HG03159 (cell line): Measurements from ENCODE around the gene GADL1.

Experiments used
- ATAC-seq: cut with Tn5 transposase; IDR thresholded peaks from one replicate; pipeline ENCODE4 v1.9.1; 2021; ENCODE audit warnings: mild to moderate bottlenecking, moderate library complexity; ENCODE audit not compliant: unreplicated experiment

The GADL1 gene

GRCh38 chr3:30878862-30879261 lies 15.6 kb downstream of the GADL1 start:
- no peak for ATAC-seq

- ATAC-seq, result no peak
These were observed 19.0 kb downstream of the GADL1 start for GRCh38 chr3:30875505-30875904.

GRCh38 chr3:30873671-30874070 lies 20.8 kb downstream of the GADL1 start:
- no peak for ATAC-seq

- no peak for ATAC-seq
These were observed 21.6 kb downstream of the GADL1 start for GRCh38 chr3:30872879-30873278.

GRCh38 chr3:30871720-30872119 lies 22.7 kb downstream of the GADL1 start:
- ATAC-seq, result no peak

- no peak for ATAC-seq
These were observed 29.6 kb downstream of the GADL1 start for GRCh38 chr3:30864836-30865235.

- no peak for ATAC-seq
These were observed 30.3 kb downstream of the GADL1 start for GRCh38 chr3:30864132-30864531.

- ATAC-seq, result no peak
These were observed 32.5 kb downstream of the GADL1 start for GRCh38 chr3:30862004-30862403.

- no peak for ATAC-seq
These were observed 35.5 kb downstream of the GADL1 start for GRCh38 chr3:30858894-30859389.

GRCh38 chr3:30855400-30856292 lies 38.8 kb downstream of the GADL1 start:
- no peak for ATAC-seq

- no peak for ATAC-seq
These were observed 41.6 kb downstream of the GADL1 start for GRCh38 chr3:30852833-30853232.

- ATAC-seq, result no peak
These were observed 46.2 kb downstream of the GADL1 start for GRCh38 chr3:30848087-30848779.

GRCh38 chr3:30847592-30847991 lies 46.9 kb downstream of the GADL1 start:
- no peak for ATAC-seq

GRCh38 chr3:30845606-30846005 lies 48.9 kb downstream of the GADL1 start:
- ATAC-seq, result no peak

- ATAC-seq, result no peak
These were observed 50.6 kb downstream of the GADL1 start for GRCh38 chr3:30843877-30844276.

- no peak for ATAC-seq
These were observed 58.3 kb downstream of the GADL1 start for GRCh38 chr3:30836141-30836540.

- no peak for ATAC-seq
These were observed 58.8 kb downstream of the GADL1 start for GRCh38 chr3:30835667-30836066.

GRCh38 chr3:30832961-30833575 lies 61.4 kb downstream of the GADL1 start:
- ATAC-seq, result no peak

- ATAC-seq, result no peak
These were observed 67.4 kb downstream of the GADL1 start for GRCh38 chr3:30827080-30827479.

GRCh38 chr3:30826531-30826942 lies 67.9 kb downstream of the GADL1 start:
- no peak for ATAC-seq

- ATAC-seq, result no peak
These were observed 75.2 kb downstream of the GADL1 start for GRCh38 chr3:30819067-30819798.
